Activated T-helper 1 cell treated with anti-CD3 and anti-CD28 coated beads, Interleukin-12 subunit alpha, Interleukin-12 subunit beta, Interleukin-2, Interleukin-4 antibody, amounts not matched to agents 30 ng/mL and 10 ng/mL and 1 ng/mL, durations not matched to agents 14 hours and 24 hours and 36 hours (primary cell): ENCODE results near the gene TTC16. TPM values are rescaled to one million over a fixed set of nuclear protein-coding genes. Genes with fewer than 3 reads are reported as not detected.
A peak's percentile ranks its signal among the peaks of the same experiment; 100 is the strongest.

ENCODE experiments used
- DNase-seq: peaks from one replicate; pipeline ENCODE4 v3.0.0; 2021; ENCODE audit warnings: low spot score
- H3K27ac Mint-ChIP-seq: one replicate; pipeline ENCODE4 v1.8.0; 2021; ENCODE audit warnings: mild to moderate bottlenecking, mixed read lengths
- H3K27me3 Mint-ChIP-seq: one replicate; pipeline ENCODE4 v1.8.0; 2022; ENCODE audit warnings: mild to moderate bottlenecking, moderate library complexity, mixed read lengths; ENCODE audit not compliant: insufficient read depth
- H3K36me3 Mint-ChIP-seq: one replicate; pipeline ENCODE4 v1.8.0; 2021; ENCODE audit warnings: low read depth, mixed read lengths
- H3K4me1 Mint-ChIP-seq: one replicate; pipeline ENCODE4 v1.8.0; 2021; ENCODE audit warnings: low read depth, mixed read lengths
- H3K4me3 Mint-ChIP-seq: one replicate; pipeline ENCODE4 v1.8.0; 2021; ENCODE audit warnings: mild to moderate bottlenecking, moderate library complexity, mixed read lengths
- H3K9me3 Mint-ChIP-seq: one replicate; pipeline ENCODE4 v1.8.0; 2021; ENCODE audit warnings: mixed read lengths
- intact Hi-C: fragments of 100-400 bp; cut with micrococcal nuclease; formaldehyde crosslinking; loops from one replicate; pipeline ENCODE4 v1.15.1; 2024
- total RNA-seq: library from RNA; stranded (reverse); gene quantifications from 2 replicates; pipeline ENCODE4 v1.2.3, GENCODE V29; 2022

The TTC16 gene
- total RNA-seq, 1 donor from 2014 or later = not detected

DNA sequence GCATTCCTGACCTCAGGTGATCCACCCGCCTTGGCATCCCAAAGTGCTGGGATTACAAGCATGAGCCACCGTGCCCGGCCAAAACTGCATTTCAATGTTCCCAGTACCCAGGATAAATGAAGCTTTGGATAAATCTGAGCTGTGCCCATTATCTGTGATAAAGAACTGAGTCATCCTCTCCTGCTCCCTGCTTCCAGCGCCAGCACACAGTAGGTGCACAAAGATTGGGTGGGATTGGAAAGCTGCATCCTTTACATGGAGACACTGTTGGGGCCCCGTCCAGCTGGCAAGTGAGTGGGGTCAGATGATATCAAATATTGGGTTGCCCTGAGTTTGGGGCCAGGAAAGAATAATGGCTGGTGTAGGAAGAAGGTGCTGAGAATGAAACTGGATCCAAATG, 45.2 kb downstream of the TTC16 start:
- no peak for DNase-seq
- Mint-ChIP-seq H3K27ac (peak overlapping the region; percentile 21), H3K9me3 (no peaks in the 10 kb centered on the region), H3K4me3 (no peak overlapping the region), H3K27me3 (no peaks in the 10 kb centered on the region), H3K36me3 (peaks cover 37% of the 10 kb centered on the region), H3K4me1 (peaks cover 39% of the 10 kb centered on the region)
- intact Hi-C loops = no loop called here

- peaks cover 41% of the 10 kb centered on the region for H3K36me3 Mint-ChIP-seq
- no peak for DNase-seq
- H3K4me1 Mint-ChIP-seq = peaks cover 44% of the 10 kb centered on the region
- H3K9me3 Mint-ChIP-seq = no peaks in the 10 kb centered on the region
- no peak overlapping the region for H3K4me3 Mint-ChIP-seq
- intact Hi-C loops = no loop called here
- H3K27me3 Mint-ChIP-seq = no peaks in the 10 kb centered on the region
- H3K27ac Mint-ChIP-seq = no peak overlapping the region
Observed at GRCh38 chr9:127761491-127761956, 45.6 kb downstream of the TTC16 start.

GRCh38 chr9:127762111-127762676, 46.3 kb downstream of the TTC16 start:
- Mint-ChIP-seq H3K27ac (peak overlapping the region; percentile 58), H3K27me3 (no peaks in the 10 kb centered on the region), H3K4me1 (peaks cover 51% of the 10 kb centered on the region), H3K36me3 (peaks cover 46% of the 10 kb centered on the region), H3K4me3 (no peak overlapping the region), H3K9me3 (no peaks in the 10 kb centered on the region)
- no peak for DNase-seq
- intact Hi-C loops = no loop called here

DNA sequence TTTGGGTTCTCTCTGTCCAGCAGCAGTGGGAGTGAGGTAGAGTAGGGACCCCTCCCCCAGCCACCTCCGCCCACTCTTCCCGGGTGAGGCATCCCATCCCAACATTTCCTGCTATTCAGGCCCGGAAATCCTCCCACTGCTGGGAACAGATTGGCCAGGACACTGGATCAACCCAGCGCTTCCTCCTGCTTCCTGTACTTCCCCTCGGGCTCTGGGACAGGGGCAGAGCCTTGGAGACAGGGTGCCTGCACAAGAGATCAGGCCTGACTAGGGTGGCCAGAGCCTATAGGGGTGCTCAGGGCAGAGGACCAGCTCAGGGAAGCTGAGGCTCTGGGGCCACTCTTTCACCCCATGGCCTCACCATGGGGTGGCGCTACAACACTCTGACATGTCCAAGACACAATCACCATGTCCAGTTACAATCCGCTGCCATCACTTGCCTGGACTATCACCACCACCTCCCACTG, 48.1 kb downstream of the TTC16 start:
- H3K36me3 Mint-ChIP-seq = peaks cover 48% of the 10 kb centered on the region
- no peak overlapping the region for H3K4me3 Mint-ChIP-seq
- peak overlapping the region; percentile 79 for H3K27ac Mint-ChIP-seq
- no peaks in the 10 kb centered on the region for H3K9me3 Mint-ChIP-seq
- H3K27me3 Mint-ChIP-seq = no peaks in the 10 kb centered on the region
- intact Hi-C loops = no loop called here
- H3K4me1 Mint-ChIP-seq = peaks cover 59% of the 10 kb centered on the region
- DNase-seq = no peak

DNA sequence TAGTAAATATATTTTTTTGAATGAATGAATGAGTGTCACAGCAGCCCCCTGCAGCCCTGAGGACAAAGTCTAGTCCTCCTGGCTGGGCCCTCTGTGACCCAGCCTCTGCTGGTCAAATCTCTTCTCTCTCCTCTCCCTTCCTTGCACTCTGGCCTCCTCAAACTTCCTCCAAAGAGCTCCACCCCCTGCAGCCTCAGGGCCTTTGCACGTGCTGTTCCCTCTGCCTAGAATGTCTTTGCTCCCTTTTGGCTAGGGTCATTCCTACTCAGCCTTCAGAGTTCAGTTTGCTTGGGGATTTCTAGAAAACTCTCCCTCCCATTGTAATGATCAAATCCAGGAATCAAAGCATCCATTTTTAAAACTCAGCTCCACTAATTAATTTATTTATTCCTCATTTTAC, 49.5 kb downstream of the TTC16 start:
- no peak overlapping the region for H3K27ac Mint-ChIP-seq
- no peak for DNase-seq
- no peaks in the 10 kb centered on the region for H3K9me3 Mint-ChIP-seq
- H3K4me1 Mint-ChIP-seq = peaks cover 74% of the 10 kb centered on the region
- intact Hi-C loops = no loop called here
- peaks cover 50% of the 10 kb centered on the region for H3K36me3 Mint-ChIP-seq
- no peak overlapping the region for H3K4me3 Mint-ChIP-seq
- no peaks in the 10 kb centered on the region for H3K27me3 Mint-ChIP-seq

GRCh38 chr9:127767410-127767809, 51.5 kb downstream of the TTC16 start:
- Mint-ChIP-seq H3K9me3 (no peaks in the 10 kb centered on the region), H3K27me3 (no peaks in the 10 kb centered on the region), H3K36me3 (peaks cover 54% of the 10 kb centered on the region), H3K27ac (peak overlapping the region; percentile 82), H3K4me1 (peaks cover 83% of the 10 kb centered on the region), H3K4me3 (peak overlapping the region; percentile 69)
- intact Hi-C loops = no loop called here
- DNase-seq = peak; percentile 29

GRCh38 chr9:127767909-127768331, 52.0 kb downstream of the TTC16 start:
- Mint-ChIP-seq H3K4me1 (peaks cover 78% of the 10 kb centered on the region), H3K27ac (peak overlapping the region; percentile 82), H3K36me3 (peaks cover 51% of the 10 kb centered on the region), H3K27me3 (no peaks in the 10 kb centered on the region), H3K9me3 (no peaks in the 10 kb centered on the region), H3K4me3 (peak overlapping the region; percentile 31)
- DNase-seq = no peak
- intact Hi-C loops = no loop called here

DNA sequence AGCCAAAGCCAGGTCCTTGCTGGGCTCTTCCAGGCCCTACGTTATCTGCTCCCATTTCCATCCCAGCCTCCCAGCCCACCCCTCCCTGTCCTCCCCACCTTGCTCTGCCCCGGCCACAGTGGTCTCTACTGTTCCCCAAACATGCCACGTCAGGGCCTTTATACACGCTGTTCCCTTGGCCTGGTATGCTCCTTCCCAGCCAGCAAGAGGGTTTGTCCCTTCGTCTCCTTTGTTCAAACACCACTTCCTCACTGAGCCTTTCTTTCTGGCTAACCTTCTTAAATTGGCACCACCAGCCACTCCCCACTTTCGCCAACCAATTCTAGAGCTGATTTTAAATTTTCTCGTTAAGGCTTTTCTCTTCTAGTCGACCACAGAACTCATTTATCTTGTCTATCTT, 52.8 kb downstream of the TTC16 start:
- Mint-ChIP-seq H3K36me3 (peaks cover 48% of the 10 kb centered on the region), H3K4me3 (peak overlapping the region; percentile 32), H3K9me3 (no peaks in the 10 kb centered on the region), H3K4me1 (peaks cover 71% of the 10 kb centered on the region), H3K27ac (peak overlapping the region; percentile 82), H3K27me3 (no peaks in the 10 kb centered on the region)
- DNase-seq = no peak
- intact Hi-C loops = no loop called here

- DNase-seq = no peak
- Mint-ChIP-seq H3K36me3 (peaks cover 47% of the 10 kb centered on the region), H3K4me1 (peaks cover 70% of the 10 kb centered on the region), H3K27ac (peak overlapping the region; percentile 82), H3K4me3 (peak overlapping the region; percentile 32), H3K27me3 (no peaks in the 10 kb centered on the region), H3K9me3 (no peaks in the 10 kb centered on the region)
- intact Hi-C loops = no loop called here
Observed at GRCh38 chr9:127769101-127769500, 53.2 kb downstream of the TTC16 start.

DNA sequence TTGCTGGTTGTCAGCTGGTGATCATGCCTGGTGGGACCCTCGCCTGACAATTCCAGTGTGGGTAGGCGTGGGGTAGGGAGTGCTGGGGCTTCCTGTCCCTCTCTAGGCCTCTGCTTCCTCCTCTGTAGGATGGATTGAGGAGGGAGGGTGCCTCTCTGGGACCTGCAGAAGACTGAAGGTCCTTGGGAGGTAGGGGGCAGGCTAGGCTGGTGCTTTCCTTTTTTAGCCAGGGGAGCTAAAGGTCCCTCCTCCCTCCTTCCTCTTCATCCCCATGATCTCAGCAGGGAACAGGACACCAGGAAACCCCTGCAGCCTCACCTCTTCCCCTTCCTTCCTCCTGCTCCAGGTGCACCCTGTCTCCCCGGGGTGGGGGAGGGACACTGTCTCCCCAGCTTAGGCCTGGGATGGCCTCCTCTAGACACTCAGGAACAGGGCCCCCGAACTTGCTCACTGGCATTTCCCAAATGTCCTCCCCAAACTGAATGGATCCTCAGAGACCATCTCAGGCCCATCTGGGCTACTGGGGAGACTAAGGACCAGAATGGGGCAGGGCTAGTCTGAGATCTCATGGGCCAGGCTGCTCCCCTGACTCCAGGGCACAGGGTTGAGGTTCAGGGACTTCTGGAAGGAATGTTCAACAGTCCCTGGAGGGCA, 54.2 kb downstream of the TTC16 start:
- no peak for DNase-seq
- peaks cover 73% of the 10 kb centered on the region for H3K4me1 Mint-ChIP-seq
- H3K4me3 Mint-ChIP-seq = peak overlapping the region; percentile 86
- H3K27ac Mint-ChIP-seq = peak overlapping the region; percentile 90
- no peaks in the 10 kb centered on the region for H3K9me3 Mint-ChIP-seq
- H3K27me3 Mint-ChIP-seq = no peaks in the 10 kb centered on the region
- intact Hi-C loops = loop anchor here (2.0 to 10.0 kb wide), 6 partner anchors 157 to 855 kb away; partner anchors contain the start of genes RALGPS1, STXBP1 and ZNF79
- peaks cover 44% of the 10 kb centered on the region for H3K36me3 Mint-ChIP-seq

DNA sequence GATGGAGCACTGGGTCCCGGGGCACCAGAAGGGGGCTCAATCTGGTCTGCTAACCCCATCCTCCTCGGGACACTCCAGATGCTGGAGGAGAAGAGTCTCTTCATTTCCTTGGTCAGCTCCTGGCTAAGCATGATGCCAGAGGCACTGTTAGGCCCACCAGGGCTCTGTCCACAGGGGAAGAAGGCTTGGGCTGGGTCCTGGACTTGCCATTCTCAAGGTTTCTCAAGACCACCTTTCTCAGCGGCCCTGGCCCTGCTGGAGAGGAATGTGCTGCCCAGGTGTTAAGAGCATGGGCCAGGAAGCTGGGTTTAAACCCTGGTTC, 54.7 kb downstream of the TTC16 start:
- peak overlapping the region; percentile 90 for H3K27ac Mint-ChIP-seq
- H3K4me1 Mint-ChIP-seq = peaks cover 68% of the 10 kb centered on the region
- DNase-seq = no peak
- peak overlapping the region; percentile 86 for H3K4me3 Mint-ChIP-seq
- peaks cover 40% of the 10 kb centered on the region for H3K36me3 Mint-ChIP-seq
- H3K9me3 Mint-ChIP-seq = no peaks in the 10 kb centered on the region
- intact Hi-C loops = loop anchor here (2.0 to 10.0 kb wide), 6 partner anchors 158 to 856 kb away; partner anchors contain the start of genes RALGPS1, STXBP1 and ZNF79
- no peaks in the 10 kb centered on the region for H3K27me3 Mint-ChIP-seq

GRCh38 chr9:127770905-127771569, 55.2 kb downstream of the TTC16 start:
- Mint-ChIP-seq H3K36me3 (peaks cover 36% of the 10 kb centered on the region), H3K9me3 (no peaks in the 10 kb centered on the region), H3K4me1 (peaks cover 63% of the 10 kb centered on the region), H3K27ac (peak overlapping the region; percentile 90), H3K27me3 (no peaks in the 10 kb centered on the region), H3K4me3 (peak overlapping the region; percentile 86)
- intact Hi-C loops = loop anchor here (1.0 to 10.0 kb wide), 14 partner anchors 8 to 856 kb away; partner anchors contain the start of genes FPGS, NAIF1, PTRH1 and RALGPS1
- DNase-seq = peak; percentile 99
